KOPT-K1 (cell line): Measurements from ENCODE around the gene HECW1.
"Not testable (repeated sequence)": the region's sequence is repeated elsewhere in the genome, so short reads cannot be mapped to it uniquely, and the experiment has no call there.

Experiments
- H3K27ac ChIP-seq: fragments of 200-600 bp; sonication (generic); 2 replicates; pipeline ENCODE4 v1.5.1; 2016; ENCODE audit warnings: antibody characterized with exemption, mild to moderate bottlenecking, low read depth, low read length; ENCODE audit not compliant: poor library complexity, severe bottlenecking
- H3K36me3 ChIP-seq: fragments of 200-600 bp; sonication (generic); 2 replicates; pipeline ENCODE4 v1.5.1; 2017; ENCODE audit warnings: antibody characterized with exemption, mild to moderate bottlenecking, low read length, moderate library complexity; ENCODE audit not compliant: insufficient read depth
- H3K9me3 ChIP-seq: fragments of 200-600 bp; sonication (generic); 2 replicates; pipeline ENCODE4 v1.5.1; 2017; ENCODE audit warnings: antibody characterized with exemption, low read length, mild to moderate bottlenecking; ENCODE audit not compliant: insufficient read depth, poor library complexity, severe bottlenecking

Gene HECW1

DNA sequence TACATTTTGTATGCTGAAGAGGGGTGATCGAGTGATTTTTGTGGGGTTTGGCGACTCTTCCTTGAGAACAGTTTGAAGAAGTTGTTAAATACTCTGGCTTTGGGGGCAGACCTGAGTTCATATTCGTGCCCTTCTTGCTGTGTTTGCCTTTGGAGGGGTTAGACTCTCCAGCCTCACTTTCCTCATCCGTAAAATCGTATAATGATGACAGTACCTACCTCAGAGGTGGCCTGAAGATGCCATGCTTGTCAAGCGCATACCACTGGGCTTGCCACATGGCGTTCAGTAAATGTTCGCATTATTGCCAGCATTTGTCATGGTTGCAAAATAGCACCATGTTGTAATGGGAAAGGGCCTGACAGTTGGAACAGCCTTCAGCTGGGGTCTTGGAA, 471.7 kb downstream of the HECW1 start:
- Histone ChIP-seq H3K27ac (peak overlapping the region; percentile 93), H3K9me3 (no peaks in the 10 kb centered on the region), H3K36me3 (peaks cover 7% of the 10 kb centered on the region; the same call in 1 of the 2 replicates)

DNA sequence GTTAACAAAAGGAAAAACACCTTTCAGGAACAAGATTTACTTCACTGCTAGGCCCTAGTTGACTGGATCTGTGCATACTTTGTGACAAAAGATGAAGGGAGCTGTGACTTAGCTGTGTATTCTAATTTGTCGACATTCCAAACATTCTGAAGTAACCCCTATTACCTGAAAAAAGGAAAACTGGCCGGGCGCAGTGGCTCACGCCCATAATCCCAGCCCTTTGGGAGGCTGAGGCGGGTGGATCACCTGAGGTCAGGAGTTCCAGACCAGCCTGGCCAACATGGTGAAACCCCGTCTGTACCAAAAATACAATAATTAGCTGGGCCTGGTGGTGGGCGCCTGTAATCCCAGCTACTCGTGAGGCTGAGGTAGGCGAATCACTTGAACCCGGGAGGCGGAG, 472.3 kb downstream of the HECW1 start:
- H3K27ac ChIP-seq: peak overlapping the region; percentile 93
- not testable (repeated sequence) for H3K36me3 ChIP-seq, H3K9me3 ChIP-seq

DNA sequence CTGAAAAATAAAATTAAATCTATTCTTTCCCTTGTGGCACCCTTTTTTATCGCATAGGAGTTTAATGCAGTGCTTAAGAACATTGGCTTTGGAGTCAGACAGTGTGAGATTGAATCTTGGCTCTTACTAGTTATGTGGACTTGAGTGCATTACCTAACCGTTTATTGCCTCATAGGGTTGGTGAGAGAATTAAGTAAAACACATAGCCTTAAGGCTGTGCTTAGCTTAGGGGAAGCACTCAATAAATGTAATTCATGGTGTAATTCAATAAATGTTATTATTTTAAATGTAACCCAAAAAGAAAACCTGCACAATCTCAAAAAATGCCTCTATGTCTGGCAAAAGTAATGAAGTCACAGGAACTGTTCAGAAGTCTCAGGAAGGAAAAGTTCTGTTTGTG, 473.1 kb downstream of the HECW1 start:
- no peaks in the 10 kb centered on the region for H3K9me3 ChIP-seq
- peak overlapping the region; percentile 93 for H3K27ac ChIP-seq
- peaks cover 7% of the 10 kb centered on the region; the same call in 1 of the 2 replicates for H3K36me3 ChIP-seq

DNA sequence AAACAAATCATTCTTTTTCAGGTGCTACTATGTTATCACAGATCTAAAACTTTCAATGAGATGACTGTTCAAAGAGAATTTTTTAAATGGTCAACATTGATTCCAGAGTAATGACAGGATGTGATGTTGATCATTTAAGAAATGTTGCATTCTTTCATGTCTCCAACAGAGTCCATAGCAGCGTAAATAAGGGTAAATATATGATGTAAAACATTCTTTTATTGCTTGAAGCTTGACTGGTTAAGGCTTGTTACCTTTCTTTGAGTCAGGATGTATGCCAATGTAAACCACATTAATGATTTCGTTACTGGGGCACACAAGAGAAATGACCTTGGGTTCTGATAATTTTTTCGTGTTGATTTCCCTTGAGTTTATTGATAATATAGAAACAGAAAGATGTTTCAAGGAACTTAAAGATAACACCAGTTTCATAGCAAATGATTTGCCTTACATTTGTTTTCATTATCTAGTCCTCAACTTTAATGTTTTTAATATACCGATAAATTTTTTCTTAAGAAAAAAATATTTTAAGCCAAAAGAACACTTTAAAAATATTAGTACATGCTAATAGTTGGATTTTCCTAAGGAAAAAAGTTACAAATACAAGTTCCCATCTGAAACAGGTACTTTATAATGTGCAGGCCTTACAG, 473.9 kb downstream of the HECW1 start:
- H3K27ac ChIP-seq: peak overlapping the region; percentile 1

DNA sequence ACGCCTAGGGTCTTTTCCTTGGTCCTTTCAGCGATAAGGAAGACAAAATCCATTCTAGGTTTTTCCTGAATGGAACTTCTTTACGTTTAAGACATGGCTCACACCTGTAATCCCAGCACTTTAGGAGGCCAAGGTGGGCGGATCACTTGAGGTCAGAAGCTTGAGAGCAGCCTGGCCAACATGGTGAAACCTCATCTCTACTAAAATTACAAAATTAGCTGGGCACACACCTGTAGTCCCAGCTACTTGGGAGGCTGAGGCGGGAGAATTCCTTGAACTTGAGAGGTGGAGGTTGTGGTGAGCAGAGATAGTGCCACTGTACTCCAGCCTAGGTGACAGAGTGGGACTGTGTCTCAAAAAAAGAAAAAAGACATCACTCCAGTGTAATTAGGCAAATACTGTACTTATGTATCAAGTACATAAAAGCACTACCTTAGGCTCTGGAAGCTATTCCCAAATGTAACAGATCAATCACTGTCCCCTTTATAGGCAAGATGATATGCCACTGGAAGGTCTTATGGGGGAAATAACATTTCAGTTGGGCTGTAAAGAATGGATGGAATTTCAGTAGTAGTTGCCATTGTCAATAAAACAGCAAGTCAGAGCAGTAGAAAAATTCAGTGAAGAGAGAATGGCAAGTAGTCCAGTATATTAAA, 476.2 kb downstream of the HECW1 start:
- Histone ChIP-seq H3K27ac (no peak overlapping the region), H3K36me3 (peaks cover 7% of the 10 kb centered on the region; the same call in 1 of the 2 replicates), H3K9me3 (no peaks in the 10 kb centered on the region)

More for the DNA sequence above, 473.9 kb downstream of the HECW1 start:
- no peaks in the 10 kb centered on the region for H3K9me3 ChIP-seq
- peaks cover 7% of the 10 kb centered on the region; the same call in 1 of the 2 replicates for H3K36me3 ChIP-seq

DNA sequence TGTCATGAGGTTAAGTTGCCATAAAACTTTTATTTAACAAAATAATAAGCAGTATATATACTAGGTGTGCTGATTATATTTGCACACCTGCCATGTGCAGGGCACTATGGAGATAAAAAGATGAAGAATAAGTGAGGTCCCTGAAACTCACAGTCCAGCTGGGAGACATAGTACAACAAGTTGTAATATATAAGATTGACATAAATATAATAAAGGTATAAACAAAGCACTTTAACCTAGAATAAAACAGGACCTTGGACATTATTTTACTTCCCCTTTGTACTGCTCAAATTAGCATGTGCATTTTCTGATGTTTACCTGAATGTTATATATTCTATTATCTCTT, 476.7 kb downstream of the HECW1 start:
- no peak overlapping the region for H3K27ac ChIP-seq
- H3K36me3 ChIP-seq: peaks cover 7% of the 10 kb centered on the region; the same call in 1 of the 2 replicates
- no peaks in the 10 kb centered on the region for H3K9me3 ChIP-seq

DNA sequence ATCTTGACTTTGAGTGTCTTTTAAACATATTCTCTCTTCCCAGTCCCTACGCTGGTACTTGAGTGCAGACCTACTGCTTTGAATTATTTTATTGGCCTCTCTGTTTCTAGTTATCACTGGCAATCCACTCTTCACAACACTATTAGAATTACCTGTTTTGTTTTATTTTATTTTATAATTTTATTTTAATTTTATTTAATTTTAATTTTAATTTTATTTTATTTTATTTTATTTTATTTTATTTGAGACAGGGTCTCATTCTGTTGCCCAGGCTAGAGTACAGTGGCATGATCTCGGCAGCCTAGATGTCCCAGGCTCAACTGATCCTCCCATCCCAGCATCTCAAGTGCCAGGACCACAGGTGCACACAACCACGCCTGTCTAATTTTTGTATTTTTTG, 477.3 kb downstream of the HECW1 start:
- Histone ChIP-seq H3K9me3 (no peaks in the 10 kb centered on the region), H3K27ac (no peak overlapping the region), H3K36me3 (peaks cover 7% of the 10 kb centered on the region; the same call in 1 of the 2 replicates)

DNA sequence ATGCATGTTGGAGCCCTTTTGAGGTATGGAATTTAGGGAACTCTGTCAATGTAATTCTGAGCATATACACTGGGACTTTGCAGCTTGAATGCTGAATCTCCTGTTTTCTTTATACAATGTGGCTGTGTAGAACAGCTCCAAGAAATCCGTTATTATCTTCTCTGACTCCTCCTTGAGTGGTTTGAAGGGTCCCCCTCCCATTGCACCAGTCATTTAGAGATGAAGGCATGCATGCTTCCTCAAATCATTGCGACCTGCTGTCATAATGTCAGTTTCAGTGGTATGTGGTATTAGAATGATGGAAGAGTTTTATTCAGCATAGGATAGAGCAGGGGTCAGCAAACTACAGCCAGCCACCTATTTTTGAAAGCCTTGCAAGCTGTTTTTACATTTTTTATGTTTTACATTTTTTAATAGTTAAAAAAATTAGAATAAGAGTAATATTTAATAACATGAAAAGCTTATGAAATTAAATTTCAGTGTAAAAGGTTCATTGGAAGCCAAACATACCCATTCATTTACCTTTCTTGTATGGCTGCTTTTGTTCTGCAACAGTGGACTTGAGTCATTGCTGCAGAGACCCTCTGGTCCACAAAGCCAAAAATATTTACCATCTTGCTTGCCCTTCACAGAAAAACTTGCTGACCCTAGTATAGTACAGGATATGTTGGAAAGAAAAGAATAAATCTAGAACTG, 478.6 kb downstream of the HECW1 start:
- H3K27ac ChIP-seq: no peak overlapping the region
- H3K9me3 ChIP-seq: no peaks in the 10 kb centered on the region
- H3K36me3 ChIP-seq: peaks cover 17% of the 10 kb centered on the region

DNA sequence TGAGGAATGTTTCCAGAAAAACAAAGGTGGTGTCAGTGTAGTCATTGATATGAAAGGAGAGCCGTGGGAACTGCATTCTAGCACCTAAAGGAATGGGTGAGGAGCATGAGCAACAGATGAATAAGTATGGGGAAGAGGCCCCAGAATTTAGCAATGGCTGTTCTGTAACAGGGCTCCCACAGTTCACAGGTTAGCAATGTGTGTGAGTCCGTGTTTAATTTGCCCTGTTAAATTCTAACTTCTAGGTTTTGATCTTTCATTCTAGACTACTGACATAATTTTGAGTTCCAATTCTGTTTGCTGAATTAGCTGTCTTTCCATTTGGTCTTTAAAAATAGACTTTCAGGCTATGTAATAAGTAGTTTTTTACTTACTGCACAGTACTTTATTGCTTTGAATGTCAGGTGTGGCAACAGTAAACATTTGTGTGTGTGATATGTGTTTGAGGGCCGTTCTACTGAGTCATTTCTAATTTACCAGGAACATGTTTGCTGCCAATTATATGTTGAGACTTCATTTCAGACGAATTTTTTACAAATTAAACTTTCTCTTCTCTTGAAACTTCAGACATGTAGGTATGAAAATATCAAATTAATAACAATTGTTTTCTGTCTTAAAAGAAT, 479.2 kb downstream of the HECW1 start:
- H3K27ac ChIP-seq: no peak overlapping the region
- H3K9me3 ChIP-seq: no peaks in the 10 kb centered on the region
- H3K36me3 ChIP-seq: peaks cover 23% of the 10 kb centered on the region

DNA sequence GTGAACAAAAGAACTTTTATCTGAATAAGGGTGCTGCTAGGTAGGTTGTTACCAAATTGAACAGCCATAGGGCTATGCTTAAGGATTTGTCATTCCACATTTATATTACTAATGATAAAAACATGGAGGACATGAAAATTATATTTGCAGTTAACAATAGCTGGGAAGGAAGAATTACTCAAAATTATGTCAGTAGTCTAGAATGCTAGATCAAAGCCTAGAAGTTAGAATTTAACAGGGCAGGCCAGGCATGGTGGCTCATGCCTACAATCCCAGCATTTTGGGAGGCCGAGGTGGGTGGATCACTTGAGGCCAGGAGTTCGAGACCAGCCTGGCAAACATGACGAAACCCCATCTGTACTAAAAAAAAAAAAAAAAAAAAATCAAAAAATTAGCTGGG, 479.9 kb downstream of the HECW1 start:
- Histone ChIP-seq H3K9me3 (no peaks in the 10 kb centered on the region), H3K36me3 (peaks cover 30% of the 10 kb centered on the region), H3K27ac (no peak overlapping the region)

DNA sequence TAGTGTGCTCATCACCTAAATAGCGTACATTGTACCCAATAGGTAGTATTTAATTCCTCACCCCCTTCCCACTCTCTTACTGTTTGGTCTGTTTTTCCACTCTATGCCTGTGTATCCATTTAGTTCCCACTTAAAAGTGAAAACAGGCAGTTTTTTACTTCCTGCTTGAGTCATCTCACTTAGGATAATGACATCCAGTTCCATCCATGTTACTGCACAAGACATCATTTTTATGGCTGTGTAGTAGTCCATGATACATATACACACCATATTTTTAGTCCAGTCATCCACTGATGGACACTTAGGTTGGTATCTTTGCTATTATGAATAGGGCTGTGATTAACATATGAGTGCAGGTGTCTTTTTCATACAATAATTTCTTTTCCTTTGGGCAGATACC, 480.6 kb downstream of the HECW1 start:
- Histone ChIP-seq H3K9me3 (no peaks in the 10 kb centered on the region), H3K36me3 (peaks cover 35% of the 10 kb centered on the region), H3K27ac (no peak overlapping the region)

DNA sequence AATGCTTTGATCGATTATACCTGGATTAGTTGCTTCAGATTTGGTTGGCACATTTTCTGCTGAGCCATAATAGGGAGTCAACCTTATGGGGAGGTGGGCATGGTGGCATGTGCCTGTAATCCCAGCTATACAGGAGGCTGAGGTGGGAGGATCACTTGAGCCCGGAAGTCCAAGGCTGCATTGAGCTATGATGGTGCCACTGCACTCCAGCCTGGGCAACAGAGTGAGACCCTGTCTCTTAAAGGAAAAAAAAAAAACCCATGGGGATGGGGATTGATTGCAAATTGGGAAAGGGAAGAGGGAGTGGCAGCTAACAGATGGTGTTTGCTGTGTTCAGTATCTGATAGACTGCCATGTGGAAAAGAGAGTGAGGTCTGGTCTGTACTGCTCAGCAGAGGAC, 481.6 kb downstream of the HECW1 start:
- Histone ChIP-seq H3K9me3 (no peaks in the 10 kb centered on the region), H3K27ac (no peak overlapping the region)

DNA sequence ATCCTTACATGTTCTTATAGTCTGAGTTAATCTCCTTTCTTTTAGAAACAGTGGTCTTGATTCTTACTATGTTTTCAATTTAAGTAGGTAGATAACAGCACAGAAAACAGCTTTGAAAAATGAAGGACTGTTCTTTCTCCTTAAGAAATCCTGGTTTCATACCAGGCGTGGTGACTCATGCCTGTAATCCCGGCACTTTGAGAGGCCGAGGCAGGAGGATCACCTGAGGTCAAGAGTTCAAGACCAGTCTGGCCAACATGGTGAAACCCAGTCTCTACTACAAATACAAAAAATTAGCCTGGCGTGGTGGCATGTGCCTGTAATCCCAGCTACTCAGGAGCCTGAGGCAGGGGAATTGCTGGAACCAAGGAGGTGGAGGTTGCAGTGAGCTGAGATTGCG, 484.0 kb downstream of the HECW1 start:
- H3K36me3 ChIP-seq: peaks cover 58% of the 10 kb centered on the region
- H3K27ac ChIP-seq, H3K9me3 ChIP-seq: not testable (repeated sequence)

More for the DNA sequence above, 481.6 kb downstream of the HECW1 start:
- peaks cover 40% of the 10 kb centered on the region for H3K36me3 ChIP-seq

DNA sequence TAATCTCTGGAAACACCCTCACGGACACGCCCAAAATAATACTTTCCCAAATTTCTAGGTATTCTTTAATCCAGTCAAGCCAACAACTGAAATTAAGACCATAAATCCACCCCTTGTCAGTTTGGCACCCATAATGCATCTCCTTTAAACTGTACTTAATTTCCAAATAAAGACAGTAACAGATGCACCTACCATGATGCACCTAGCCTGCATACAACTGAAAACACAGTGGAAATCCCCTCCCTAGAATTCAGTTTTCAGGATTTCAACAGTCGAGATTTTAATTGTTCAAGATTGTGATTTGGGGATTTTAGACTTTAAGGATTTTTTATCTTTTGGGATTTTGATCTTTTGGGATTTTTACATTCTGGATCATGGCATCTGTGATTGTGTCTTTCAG, 487.6 kb downstream of the HECW1 start:
- Histone ChIP-seq H3K36me3 (peaks cover 93% of the 10 kb centered on the region), H3K27ac (no peak overlapping the region), H3K9me3 (no peaks in the 10 kb centered on the region)

DNA sequence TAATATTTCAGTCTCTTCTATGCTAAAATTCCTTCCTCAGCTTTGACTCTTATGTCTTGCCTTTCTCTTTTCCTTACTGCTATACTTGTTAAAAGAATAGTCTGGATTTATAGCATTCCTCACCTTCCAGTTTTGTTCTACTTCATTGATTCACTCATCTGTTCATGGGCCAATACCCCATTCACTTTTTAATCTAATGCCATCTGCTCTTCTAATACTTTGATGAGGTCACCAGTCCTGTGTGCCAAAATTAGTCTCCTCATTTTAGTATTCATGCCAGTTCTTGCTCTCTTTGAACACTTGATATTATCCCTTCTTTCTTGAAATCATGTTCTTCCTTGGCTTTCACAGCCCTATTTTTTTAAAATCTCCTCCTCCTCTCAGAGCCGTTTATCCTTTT, 489.8 kb downstream of the HECW1 start:
- Histone ChIP-seq H3K36me3 (peaks cover 91% of the 10 kb centered on the region), H3K27ac (no peak overlapping the region), H3K9me3 (no peaks in the 10 kb centered on the region)
